Activated CD8-positive, alpha-beta memory T cell treated with anti-CD3 and anti-CD28 coated beads, Interleukin-2, amount 50 U/mL, for 1 hour (primary cell): ENCODE results near the gene PPT1.

Experiments
- DNase-seq: peaks from one replicate; pipeline ENCODE4 v3.0.0-alpha.2; 2020; ENCODE audit errors: extremely low read depth

The PPT1 gene

DNA sequence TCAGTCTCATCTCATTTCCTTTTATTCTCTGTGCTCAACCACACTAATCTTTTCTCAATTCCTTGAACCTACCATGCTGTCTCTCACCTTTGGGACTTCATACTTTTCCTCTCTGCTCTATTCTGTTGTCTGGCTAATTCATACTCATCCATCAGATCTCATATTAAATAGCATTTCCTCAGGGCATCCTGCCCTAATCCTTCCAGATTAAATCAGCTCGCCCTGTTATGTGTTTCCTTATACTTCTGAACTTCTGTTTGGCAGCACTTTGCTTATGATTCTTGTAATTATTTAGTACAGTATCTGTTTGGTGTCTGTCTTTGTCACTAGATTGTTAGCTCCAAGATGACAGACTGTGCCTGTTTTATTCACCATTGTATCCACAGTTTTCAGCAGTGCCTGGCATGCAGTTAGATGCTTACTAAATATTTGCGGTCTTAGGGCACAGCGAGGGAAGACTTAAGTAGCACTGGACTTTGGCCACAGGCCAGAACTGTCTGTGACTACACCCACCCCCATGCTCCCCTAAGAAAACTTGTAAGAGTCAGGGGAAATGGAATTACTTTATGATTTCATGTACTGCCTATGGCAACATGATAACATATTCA, 66.4 kb downstream of the PPT1 start:
- no peak for DNase-seq

DNA sequence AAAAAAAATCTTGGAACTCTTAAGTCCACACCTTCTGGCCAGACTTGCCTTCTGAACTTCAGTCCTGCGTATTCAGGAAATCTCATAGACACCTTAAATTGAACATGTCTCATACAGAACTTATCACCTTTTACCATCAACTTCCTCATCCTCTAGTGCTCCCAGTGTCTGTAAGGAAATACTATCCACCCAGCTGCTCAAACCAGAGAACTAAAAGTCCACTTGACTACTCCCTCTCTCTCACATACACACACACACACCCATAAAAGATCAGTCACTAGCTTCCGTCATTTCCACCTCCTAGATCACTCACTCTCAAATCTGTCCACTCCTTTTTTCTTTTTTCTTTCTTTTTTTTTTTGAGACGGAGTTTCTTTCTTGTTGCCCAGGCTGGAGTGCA, 67.4 kb downstream of the PPT1 start:
- no peak for DNase-seq

DNA sequence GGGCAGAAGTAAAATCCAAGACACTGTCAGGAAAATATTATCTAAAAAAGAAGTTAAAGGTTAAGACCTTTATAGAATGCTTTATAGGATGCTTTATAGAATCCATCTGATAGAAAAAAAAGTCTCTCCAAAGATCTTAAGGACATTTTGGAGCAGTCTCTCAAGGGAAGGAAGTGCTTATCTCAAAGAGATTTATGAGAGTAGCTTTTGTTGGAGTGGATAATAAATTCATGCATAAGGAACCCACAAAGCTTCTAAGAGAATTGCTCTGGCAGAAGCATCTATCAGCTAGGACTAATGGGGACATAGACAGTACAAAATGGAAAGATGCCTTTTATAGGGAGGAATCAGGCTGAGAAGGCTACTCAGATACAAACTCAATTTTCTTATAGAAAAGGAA, 69.4 kb downstream of the PPT1 start:
- no peak for DNase-seq

DNA sequence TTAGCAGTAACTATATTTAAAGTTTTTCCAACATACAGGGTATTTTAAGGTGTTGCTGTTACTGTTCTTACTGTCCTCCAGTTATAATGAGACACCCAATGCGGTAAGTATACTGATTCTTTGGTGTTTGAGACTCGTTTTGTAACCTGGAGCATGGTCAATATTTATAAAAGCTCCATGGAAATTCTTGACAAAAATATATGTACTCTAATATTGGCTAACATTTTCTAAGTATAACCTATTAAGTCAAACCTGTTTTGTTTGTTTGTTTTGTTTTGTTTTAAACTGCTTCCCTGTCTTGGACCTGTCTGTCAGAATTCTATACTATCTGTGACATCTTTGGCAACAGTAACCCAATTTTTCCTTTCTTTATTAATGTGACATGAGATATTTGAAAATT, 72.4 kb downstream of the PPT1 start:
- DNase-seq, result no peak

DNA sequence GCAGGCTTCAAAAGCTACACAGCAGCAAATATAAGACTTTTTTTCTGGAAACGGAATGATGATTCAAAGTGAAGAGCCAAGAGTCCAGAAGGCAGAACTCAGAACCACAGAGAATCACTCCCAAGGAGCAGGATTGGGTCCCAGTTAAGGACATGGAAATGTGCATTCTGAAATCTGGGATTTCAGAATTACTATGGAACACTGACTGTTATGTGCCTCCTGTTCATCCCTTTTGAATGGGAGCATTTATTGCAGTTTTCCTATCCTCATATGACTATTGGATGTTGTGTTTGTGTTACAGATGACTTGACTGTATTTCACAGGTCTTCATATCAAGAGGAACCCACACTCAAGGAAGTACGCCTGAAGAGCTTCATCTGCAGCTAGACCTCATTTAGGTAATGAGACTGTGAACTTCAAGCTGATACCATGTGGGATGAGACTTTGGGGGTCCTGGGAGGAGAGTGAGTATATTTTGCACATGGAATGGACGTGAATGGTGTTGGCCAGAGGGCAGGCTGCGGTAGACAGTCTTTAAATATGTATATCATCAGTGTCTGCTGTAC, 73.6 kb downstream of the PPT1 start:
- DNase-seq, result no peak
